Lower leg skin (tissue), 3 donors: ENCODE data around the gene EPHA6.

Experiments
- POLR2A ChIP-seq, 2 donors: fragments of 450-650 bp; IDR thresholded peaks; one replicate each; pipeline ENCODE4 v1.6.1; 2016 to 2017; ENCODE audit warnings: antibody characterized with exemption in 2 of 2, mild to moderate bottlenecking in 1 of 2, moderate library complexity in 1 of 2
- TF ChIP-seq, protein P1 (sequence below), 3 donors: fragments of 450-650 bp; IDR thresholded peaks; one replicate each; pipeline ENCODE4 v1.5.1; 2016; ENCODE audit warnings: antibody characterized with exemption in 3 of 3, mild to moderate bottlenecking in 3 of 3, moderate library complexity in 2 of 3

- TF ChIP-seq, protein P1, sequence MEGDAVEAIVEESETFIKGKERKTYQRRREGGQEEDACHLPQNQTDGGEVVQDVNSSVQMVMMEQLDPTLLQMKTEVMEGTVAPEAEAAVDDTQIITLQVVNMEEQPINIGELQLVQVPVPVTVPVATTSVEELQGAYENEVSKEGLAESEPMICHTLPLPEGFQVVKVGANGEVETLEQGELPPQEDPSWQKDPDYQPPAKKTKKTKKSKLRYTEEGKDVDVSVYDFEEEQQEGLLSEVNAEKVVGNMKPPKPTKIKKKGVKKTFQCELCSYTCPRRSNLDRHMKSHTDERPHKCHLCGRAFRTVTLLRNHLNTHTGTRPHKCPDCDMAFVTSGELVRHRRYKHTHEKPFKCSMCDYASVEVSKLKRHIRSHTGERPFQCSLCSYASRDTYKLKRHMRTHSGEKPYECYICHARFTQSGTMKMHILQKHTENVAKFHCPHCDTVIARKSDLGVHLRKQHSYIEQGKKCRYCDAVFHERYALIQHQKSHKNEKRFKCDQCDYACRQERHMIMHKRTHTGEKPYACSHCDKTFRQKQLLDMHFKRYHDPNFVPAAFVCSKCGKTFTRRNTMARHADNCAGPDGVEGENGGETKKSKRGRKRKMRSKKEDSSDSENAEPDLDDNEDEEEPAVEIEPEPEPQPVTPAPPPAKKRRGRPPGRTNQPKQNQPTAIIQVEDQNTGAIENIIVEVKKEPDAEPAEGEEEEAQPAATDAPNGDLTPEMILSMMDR (IDR thresholded peaks at IDR 0.05), result no peak
- no peak for TF ChIP-seq POLR2A (IDR thresholded peaks at IDR 0.05)
These were observed 796.2 kb downstream of the EPHA6 start for GRCh38 chr3:97610626-97611025.
